ENCODE measurements around the gene STIM1. TPM values are rescaled to one million over a fixed set of nuclear protein-coding genes. Genes with fewer than 3 reads are reported as not detected.
"Not testable (repeated sequence)": the region's sequence is repeated elsewhere in the genome, so short reads cannot be mapped to it uniquely, and the experiment has no call there.

The STIM1 gene
- total RNA-seq, 1 donor from 2014 or later = 21.7 TPM

GRCh38 chr11:3853899-3854659 lies 1.4 kb upstream of the STIM1 start:
- DNase-seq (ENCODE audit: low spot score) = peak; percentile 70

- DNase-seq (ENCODE audit: low spot score) = no peak
Measured at GRCh38 chr11:3854660-3854976, 846 bp upstream of the STIM1 start.

DNA sequence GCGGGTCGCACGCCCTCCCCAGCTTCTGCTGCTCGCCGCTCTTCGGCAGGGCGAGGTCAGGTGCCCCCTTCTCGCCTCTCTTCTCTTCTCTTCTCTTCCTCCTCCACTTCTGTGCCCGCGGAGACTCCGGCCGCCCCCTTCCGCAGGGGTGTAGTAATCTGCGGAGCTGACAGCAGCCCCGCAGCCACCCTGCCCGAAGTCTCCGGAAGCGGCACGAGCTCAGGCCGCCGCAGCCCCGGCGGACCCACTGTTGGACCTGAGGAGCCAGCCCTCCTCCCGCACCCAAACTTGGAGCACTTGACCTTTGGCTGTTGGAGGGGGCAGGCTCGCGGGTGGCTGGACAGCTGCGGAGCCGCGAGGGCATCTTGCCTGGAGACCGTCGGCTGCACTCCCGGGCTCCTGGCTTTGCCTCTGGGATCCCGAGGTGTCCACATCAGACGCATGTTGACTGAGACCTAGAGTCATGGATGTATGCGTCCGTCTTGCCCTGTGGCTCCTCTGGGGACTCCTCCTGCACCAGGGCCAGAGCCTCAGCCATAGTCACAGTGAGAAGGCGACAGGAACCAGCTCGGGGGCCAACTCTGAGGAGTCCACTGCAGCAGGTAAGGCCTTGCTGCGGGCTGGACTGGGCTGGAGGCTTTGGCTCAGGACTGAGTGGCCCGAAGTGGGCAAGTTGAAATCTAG lies 486 bp downstream of the STIM1 start:
- peak; percentile 39 for DNase-seq (ENCODE audit: low spot score)

GRCh38 chr11:3856856-3857553 lies 1.5 kb downstream of the STIM1 start:
- DNase-seq (ENCODE audit: low spot score) = no peak

GRCh38 chr11:3857628-3858027 lies 2.2 kb downstream of the STIM1 start:
- no peak for DNase-seq (ENCODE audit: low spot score)

- no peak for DNase-seq (ENCODE audit: low spot score)
Measured at GRCh38 chr11:3859373-3859881, 4.0 kb downstream of the STIM1 start.

GRCh38 chr11:3860375-3860774 lies 4.9 kb downstream of the STIM1 start:
- no peak for DNase-seq (ENCODE audit: low spot score)

DNA sequence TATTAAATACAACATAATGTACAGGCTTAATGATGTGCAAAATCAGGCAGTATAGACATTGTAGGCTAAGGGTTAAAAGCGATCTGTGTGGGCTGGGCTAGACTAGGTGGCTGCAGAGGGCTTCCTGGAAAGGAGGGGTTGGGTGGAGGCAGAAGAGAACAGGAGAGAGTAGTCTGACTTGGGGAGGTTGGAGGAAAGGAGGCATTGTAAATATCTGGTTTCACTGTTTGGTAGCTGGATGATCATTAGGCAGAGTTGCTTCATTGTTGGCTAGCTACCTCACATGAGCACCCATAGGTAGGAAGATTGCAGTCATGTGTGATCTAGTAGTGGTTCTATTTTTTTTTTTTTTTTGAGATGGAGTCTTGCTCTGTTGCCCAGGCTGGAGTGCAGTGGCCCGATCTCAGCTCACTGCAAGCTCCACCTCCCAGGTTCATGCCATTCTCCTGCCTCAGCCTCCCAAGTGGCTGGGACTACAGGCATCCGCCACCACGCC lies 5.5 kb downstream of the STIM1 start:
- not testable (repeated sequence) for DNase-seq (ENCODE audit: low spot score)

DNA sequence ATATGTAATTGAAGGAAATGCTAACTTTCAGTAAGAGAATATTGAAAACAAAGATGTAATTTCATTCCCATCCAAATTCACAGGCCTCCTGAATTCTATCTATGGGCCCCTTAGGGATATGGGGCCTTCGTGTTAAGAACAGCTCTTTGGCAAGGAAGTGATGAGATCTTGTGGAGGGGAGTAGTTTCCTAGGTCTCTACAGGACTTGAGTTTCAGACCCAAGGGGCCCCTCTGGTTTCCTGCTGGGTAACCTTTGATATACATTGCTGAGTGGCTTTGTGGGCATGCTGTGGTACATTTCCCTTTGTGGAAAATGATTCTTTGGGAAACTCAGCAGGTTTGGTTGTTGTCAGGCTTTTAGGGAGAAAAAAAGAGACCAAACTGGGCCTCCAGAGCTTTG lies 6.2 kb downstream of the STIM1 start:
- DNase-seq (ENCODE audit: low spot score) = no peak

- peak; percentile 54 for DNase-seq (ENCODE audit: low spot score)
Measured at GRCh38 chr11:3865388-3866193, 10.1 kb downstream of the STIM1 start.

DNA sequence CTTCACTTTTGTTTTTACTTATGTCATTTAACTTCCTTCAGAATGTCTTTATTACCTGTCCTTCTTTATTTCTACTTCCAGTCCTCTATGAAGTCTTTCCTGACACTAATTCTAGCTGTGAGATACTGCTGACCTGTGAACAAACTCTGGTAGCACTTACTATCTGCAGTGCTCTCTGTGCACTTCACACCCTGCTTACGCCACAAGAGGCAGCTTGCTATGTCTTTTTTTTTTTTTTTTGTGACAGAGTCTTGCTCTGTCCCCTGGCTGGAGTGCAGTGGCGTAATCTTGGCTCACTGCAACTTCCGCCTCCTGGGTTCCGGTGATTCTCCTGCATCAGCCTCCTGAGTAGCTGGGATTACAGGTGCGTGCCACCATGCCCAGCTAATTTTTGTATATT lies 10.7 kb downstream of the STIM1 start:
- DNase-seq (ENCODE audit: low spot score) = no peak

DNA sequence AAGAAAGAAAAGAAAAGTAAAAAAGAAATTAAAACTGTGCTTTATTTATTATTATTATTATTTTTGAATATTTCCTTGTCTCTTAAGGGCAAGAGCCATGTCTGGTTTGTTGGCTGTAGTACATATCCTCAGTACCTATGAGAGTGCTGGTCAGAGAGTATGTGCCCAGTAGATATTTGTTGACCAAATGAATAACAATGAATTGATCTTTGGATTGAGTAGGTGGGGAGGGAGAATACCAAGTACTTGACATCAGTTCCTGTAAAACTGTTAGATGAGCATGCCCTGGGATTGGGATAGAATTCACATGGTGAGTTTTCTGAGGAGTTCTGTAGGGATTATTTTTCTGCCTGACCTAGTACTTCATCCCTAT lies 11.4 kb downstream of the STIM1 start:
- DNase-seq (ENCODE audit: low spot score) = no peak

DNA sequence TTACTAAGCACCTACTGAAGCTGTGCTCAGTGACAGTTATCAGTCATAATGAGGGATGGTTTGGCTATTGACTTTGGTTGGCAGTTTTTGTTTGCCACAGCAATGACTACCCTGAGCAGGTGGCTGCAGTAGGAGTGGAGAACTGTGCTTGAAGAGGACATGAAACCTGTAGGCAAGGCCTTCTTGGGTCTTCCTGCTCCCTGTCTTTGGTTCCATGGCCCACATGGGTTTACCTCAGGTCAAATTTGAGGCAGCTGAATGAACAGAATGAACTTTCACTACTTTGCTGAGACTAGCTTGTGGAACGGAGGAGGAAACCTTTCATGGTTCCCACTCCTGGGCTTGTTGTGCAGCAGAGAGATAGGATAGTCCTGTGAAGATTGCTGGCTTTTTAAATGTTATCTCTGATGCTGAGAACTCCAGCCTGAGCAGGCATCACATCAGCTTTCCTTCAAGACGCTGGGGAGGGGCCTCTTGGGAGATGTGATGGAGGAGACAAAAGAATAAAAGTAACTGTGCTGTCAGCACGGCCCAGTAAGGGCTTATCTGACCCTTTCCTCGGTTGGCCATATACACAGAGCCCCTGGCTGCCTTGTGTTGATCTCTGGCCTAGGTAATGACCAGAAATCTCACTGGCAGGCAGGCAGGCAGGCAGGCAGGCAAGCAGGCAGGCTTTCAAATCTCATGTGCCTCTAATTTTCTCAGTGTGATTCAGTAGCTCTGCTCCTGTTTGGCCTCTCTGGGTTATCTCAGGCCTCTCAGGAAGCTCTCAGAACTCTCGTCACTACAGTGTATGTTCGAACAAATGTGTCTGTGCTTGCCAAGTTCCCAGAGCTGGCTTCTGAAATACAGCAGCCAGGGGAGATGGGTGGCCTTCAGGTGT lies 12.0 kb downstream of the STIM1 start:
- peak; percentile 59 for DNase-seq (ENCODE audit: low spot score)

- no peak for DNase-seq (ENCODE audit: low spot score)
Measured at GRCh38 chr11:3873712-3874349, 18.4 kb downstream of the STIM1 start.

GRCh38 chr11:3876613-3877012 lies 21.1 kb downstream of the STIM1 start:
- DNase-seq (ENCODE audit: low spot score) = no peak

DNA sequence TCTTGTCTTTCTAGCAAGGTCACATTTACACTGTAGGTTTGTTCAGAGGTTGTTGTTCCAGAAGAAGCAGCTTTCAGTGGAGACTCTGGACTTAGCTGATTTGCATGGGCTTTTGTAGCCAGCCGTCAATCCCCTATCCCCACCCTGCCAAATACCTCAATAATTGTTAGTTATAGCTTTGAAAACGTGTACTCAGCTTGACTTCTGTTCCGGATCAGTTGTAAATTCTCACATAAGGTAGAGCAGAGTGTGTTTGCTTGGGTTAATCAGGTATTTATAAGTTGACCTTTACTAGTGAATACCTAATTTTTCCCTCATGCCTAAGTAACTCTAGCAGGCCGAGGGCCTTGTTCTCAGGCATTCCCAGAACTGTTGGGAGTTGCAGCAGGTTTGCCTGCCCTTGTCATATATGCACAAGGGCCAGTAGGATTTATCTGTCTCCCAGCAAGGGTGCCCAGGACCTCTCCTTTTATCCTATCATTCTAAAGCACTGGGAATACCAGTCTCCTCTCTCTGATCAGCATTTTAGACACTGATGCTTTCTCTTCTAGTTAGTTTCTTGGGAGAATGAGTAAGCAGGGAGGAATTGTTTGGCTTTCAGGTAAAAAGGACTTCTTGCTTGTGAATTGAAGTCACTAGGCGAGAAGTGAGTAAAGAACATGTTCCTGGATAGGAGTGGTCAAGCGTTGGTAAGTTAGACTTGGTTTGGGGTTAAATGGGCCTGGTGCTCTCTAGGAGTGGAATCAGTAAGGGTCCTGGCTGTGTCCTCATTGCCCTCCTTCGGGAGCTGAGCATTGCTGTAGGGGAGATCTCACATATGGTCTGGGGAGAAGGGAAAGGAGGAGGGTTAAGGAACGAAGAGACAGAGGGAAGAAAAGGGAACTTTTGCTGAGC lies 22.1 kb downstream of the STIM1 start:
- DNase-seq (ENCODE audit: low spot score) = no peak

DNA sequence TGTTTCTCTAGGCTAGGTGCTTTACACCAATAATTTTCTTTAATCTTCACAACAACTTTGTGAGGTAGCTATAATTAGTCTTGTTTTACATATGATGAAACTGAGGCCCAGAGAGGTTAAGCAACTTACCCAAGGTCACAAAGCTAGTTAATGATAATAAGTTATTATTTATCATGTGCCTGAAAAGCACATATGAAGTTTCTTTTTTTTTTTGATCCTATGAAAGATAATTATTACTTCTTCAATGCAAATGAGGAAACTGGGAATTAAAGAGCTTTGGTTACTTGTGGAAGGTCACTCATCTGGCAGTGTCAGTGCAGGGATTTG lies 22.8 kb downstream of the STIM1 start:
- DNase-seq (ENCODE audit: low spot score) = no peak

GRCh38 chr11:3879216-3879966 lies 23.9 kb downstream of the STIM1 start:
- DNase-seq (ENCODE audit: low spot score) = no peak

All from umbilical cord (tissue), 2 donors.